ENCODE results near the gene IPO7. TPM values are rescaled to one million over a fixed set of nuclear protein-coding genes. Genes with fewer than 3 reads are reported as not detected.
"Not testable (repeated sequence)": the region's sequence is repeated elsewhere in the genome, so short reads cannot be mapped to it uniquely, and the experiment has no call there.

Gene IPO7
- total RNA-seq, 4 donors from 2014 or later, result 53.9 to 70.0 (median 65.3) TPM

DNA sequence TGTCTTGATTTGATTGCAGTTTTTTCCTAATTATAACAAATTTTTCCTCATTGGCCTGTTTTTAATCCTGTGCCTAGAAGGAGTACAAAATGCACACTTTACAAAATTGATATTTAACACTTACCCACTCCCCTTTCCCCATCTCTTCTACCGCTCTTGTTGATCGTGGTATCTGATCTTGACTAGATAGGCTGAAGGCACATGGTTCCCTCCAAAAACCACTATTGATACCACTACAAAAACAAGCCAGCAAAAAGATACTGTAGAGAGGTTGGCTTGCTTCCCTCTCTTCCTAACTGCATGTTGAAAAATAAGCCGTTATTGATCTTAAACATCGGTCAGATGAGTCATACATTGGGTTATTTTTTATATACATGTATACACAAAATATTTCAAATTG lies 61.8 kb downstream of the IPO7 start:
- 85 to 89% methylated on average over 4 of the region's 4 CpGs for WGBS, 2 donors
- intact Hi-C loops (cut with DNase I; ENCODE audit: low total_unique reads), result no loop called here

DNA sequence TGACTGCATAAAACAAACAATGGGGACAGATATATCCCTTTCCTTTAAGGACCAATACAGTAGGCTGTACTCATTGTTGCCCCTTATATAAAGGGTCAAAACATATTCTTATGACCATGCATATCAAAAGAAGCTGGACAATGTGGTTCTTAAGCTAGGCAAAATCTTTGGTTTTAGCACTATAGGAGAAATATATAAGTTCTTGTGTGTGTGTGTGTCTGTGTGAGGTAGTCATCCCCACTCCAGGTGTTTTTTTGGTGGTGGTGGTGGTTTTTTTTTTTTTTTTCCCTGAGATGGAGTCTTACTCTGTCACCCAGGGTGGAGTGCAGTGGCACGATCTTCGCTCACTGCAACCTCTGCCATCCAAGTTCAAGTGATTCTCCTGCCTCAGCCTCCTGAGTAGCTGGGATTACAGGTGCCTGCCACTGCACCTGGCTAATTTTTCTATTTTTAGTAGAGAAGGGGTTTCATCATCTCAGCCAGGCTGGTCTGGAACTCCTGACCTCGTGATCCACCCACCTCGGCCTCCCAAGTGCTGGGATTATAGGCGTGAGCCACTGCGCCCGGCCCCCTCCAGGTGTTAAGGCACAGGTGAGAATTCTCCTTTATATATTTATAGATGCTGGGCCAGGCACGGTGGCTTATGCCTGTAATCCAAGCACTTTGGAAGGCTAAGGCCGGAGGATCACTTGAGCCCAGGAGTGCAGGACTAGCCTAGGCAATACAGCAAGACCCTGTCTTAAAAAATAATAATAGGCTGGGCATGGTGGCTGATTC lies 64.3 kb downstream of the IPO7 start:
- TF ChIP-seq, protein P1, sequence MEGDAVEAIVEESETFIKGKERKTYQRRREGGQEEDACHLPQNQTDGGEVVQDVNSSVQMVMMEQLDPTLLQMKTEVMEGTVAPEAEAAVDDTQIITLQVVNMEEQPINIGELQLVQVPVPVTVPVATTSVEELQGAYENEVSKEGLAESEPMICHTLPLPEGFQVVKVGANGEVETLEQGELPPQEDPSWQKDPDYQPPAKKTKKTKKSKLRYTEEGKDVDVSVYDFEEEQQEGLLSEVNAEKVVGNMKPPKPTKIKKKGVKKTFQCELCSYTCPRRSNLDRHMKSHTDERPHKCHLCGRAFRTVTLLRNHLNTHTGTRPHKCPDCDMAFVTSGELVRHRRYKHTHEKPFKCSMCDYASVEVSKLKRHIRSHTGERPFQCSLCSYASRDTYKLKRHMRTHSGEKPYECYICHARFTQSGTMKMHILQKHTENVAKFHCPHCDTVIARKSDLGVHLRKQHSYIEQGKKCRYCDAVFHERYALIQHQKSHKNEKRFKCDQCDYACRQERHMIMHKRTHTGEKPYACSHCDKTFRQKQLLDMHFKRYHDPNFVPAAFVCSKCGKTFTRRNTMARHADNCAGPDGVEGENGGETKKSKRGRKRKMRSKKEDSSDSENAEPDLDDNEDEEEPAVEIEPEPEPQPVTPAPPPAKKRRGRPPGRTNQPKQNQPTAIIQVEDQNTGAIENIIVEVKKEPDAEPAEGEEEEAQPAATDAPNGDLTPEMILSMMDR (IDR thresholded peaks at IDR 0.05), result no peak
- TF ChIP-seq POLR2A (IDR thresholded peaks at IDR 0.05), result no peak
- intact Hi-C loops (cut with DNase I; ENCODE audit: low total_unique reads), result no loop called here
- no peak for DNase-seq (ENCODE audit: low spot score in 2 of 2)
- WGBS, 2 donors, result 96 to 97% methylated on average over 9 of the region's 9 CpGs
- H3K4me3 ChIP-seq (ENCODE audit: low read depth, poor library complexity, severe bottlenecking), result no peak overlapping the region

More for the DNA sequence above, 61.8 kb downstream of the IPO7 start:
- no peak for TF ChIP-seq POLR2A (IDR thresholded peaks at IDR 0.05)
- TF ChIP-seq, protein P1 (IDR thresholded peaks at IDR 0.05), result no peak
- DNase-seq (ENCODE audit: low spot score in 2 of 2), result no peak
- H3K4me3 ChIP-seq (ENCODE audit: low read depth, poor library complexity, severe bottlenecking), result no peak overlapping the region

DNA sequence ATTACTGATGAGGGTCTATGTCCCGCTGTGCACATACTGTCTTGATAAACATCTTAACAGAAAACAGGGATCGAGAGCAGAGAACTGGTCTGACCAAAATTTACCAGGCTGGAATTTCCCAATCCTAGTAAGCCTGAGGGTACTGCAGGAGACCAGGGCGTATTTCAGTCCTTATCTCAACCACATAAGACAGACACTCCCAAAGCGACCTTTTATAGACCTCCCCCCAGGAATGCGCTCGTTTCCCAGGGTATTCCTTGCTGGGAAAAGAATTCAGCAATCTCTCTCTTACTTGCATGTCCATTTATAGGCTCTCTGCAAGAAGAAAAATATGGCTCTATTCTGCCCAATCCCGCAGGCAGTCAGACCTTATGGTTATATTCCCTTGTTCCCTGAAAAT lies 67.6 kb downstream of the IPO7 start:
- intact Hi-C loops (cut with DNase I; ENCODE audit: low total_unique reads); H3K4me3 ChIP-seq (ENCODE audit: low read depth, poor library complexity, severe bottlenecking); DNase-seq (ENCODE audit: low spot score in 2 of 2): not testable (repeated sequence)
- 61 to 72% methylated on average over 7 of the region's 7 CpGs for WGBS, 2 donors

DNA sequence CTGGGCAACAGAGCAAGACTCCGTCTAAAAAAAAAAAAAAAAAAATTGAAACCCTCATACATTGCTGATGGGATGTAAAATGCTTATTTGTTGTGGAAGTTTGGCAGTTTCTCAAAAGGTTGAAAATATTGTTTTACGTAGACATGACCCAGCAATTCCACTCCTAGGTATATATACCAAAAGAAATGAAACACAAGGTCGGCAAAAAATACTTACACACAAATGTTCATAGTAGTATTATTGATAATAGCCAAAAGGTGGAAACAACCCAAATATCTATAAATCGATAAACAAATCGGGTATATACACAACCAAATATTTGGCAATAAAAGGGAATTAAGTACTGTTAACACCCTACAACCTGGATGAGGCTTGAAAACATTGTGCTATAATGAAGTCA lies 71.3 kb downstream of the IPO7 start:
- H3K4me3 ChIP-seq (ENCODE audit: low read depth, poor library complexity, severe bottlenecking), result no peak overlapping the region
- TF ChIP-seq, protein P1 (IDR thresholded peaks at IDR 0.05), result no peak
- no peak for TF ChIP-seq POLR2A (IDR thresholded peaks at IDR 0.05)
- intact Hi-C loops (cut with DNase I; ENCODE audit: low total_unique reads), result no loop called here
- no peak for DNase-seq (ENCODE audit: low spot score in 2 of 2)
- 91 to 93% methylated on average over 5 of the region's 5 CpGs for WGBS, 2 donors

DNA sequence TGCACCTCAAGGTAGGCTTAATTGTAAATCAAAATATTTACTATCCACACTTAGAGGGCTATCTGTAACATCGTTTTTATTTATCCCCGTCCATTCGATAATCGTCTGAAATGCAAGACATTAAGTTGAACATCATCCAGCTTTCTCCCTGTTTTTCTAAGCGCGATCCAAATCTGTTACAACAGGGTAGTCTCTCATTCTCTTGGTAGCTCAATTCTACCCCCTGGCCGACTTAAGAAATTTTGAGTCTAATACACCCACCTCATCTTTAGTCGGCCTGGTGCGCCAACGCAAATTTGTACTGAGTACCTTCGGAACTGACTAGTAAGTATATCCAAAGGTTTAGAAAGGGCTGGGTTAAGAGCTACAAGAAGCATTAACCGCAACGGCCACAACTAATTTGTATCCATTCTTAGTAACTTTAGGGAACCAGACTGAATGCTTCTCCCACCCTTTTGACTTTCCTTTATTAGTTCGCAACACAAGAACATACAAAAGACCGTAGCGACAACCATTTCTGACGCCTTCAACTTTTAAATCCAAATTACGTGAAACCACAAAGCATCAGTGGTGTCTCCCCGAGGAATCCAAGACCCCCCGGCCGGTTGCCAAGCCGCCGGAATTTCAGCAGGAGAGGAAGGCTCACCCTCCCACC lies 75.3 kb downstream of the IPO7 start:
- WGBS, 2 donors, result 1% methylated on average over 23 of the region's 23 CpGs
- TF ChIP-seq, protein P1 (IDR thresholded peaks at IDR 0.05), result no peak
- no peak for TF ChIP-seq POLR2A (IDR thresholded peaks at IDR 0.05)
- H3K4me3 ChIP-seq (ENCODE audit: low read depth, poor library complexity, severe bottlenecking), result peak overlapping the region; percentile 88
- intact Hi-C loops (cut with DNase I; ENCODE audit: low total_unique reads), result loop anchor here (10.0 kb wide), 1 partner anchor 65 kb away; no protein-coding TSS in a partner anchor
- DNase-seq (ENCODE audit: low spot score in 2 of 2), result peak in 1 of 2 donors; percentile 29

DNA sequence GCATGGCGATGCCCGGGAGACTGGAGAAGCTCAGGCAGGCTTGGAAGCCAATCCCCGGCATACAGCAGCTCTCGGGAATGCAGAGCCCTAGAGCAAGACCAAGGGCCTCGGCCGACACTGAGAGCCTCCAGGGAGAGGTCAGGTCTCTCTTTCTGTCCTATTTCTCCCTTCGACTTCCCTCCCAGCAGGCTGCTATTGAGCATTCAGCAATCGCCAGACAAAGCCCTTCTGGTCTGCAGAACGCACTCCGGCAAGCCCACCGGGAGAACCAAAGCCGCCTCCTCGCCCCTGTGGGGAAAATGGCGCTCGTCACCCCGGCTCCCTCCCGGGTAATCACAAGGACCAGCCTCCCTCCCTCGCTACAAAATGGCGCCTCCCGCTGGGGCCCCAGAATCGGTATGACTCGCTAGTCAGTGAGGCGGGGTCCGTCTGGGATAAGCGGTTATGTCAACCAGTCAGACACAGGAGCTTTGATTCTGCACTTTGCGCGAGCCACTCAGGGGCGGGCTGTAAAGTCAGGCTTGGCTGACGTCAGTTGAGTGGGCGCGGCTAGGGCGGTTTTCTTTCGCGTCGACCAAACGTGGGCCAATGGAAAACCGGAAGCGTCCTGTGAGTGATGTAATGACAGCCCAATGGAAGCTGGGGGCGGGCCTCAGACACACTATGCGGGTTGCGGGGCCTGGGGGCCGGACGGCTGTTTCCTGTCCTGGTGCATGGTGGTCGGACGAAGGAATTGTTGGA lies 76.0 kb downstream of the IPO7 start, which contains the start of gene ZNF143:
Gene ZNF143 (plus strand): TSS at position 691 of the 741 bp plus-strand sequence. CDS start 10,297 bp downstream, outside the sequence.
- 0% methylated on average over 41 to 44 of the region's 45 CpGs for WGBS, 2 donors
- intact Hi-C loops (cut with DNase I; ENCODE audit: low total_unique reads), result loop anchor here (10.0 kb wide), 1 partner anchor 64 kb away; no protein-coding TSS in a partner anchor
- peak; percentile 100 for DNase-seq (ENCODE audit: low spot score in 2 of 2)
- peak in 1 of 2 donors; percentile 93 for TF ChIP-seq POLR2A (IDR thresholded peaks at IDR 0.05)
- TF ChIP-seq, protein P1 (IDR thresholded peaks at IDR 0.05), result peak in 1 of 3 donors; percentile 50
- H3K4me3 ChIP-seq (ENCODE audit: low read depth, poor library complexity, severe bottlenecking), result peak within 1 kb of the TSS; percentile 88

Measured in lower leg skin (tissue), 4 donors.